Ascending aorta (tissue), 2 donors: ENCODE data around the gene SLC25A39. TPM values are rescaled to one million over a fixed set of nuclear protein-coding genes. Genes with fewer than 3 reads are reported as not detected.
A peak's percentile ranks its signal among the peaks of the same experiment; 100 is the strongest.

Experiments
- DNase-seq, 2 donors: peaks; one replicate each; pipeline ENCODE4 v3.0.0-alpha.2; 2019; ENCODE audit warnings: low spot score in 2 of 2
- H3K27ac ChIP-seq, 2 donors: fragments of 200-600 bp; sonication (generic); one replicate each; pipeline ENCODE4 v1.5.1; 2016 to 2017; ENCODE audit warnings: mild to moderate bottlenecking in 1 of 2
- H3K27me3 ChIP-seq: fragments of 200-600 bp; sonication (generic); one replicate; pipeline ENCODE4 v1.5.1; 2017
- H3K36me3 ChIP-seq, 2 donors: fragments of 200-600 bp; sonication (generic); one replicate each; pipeline ENCODE4 v1.5.1; 2016
- H3K4me1 ChIP-seq, 2 donors: fragments of 200-600 bp; sonication (generic); one replicate each; pipeline ENCODE4 v1.5.1; 2016 to 2017; ENCODE audit warnings: mild to moderate bottlenecking in 1 of 2
- H3K4me3 ChIP-seq, 2 donors: fragments of 200-600 bp; sonication (generic); one replicate each; pipeline ENCODE4 v1.5.1; 2016 to 2017; ENCODE audit warnings: mild to moderate bottlenecking in 1 of 2
- H3K9me3 ChIP-seq, 2 donors: fragments of 200-600 bp; sonication (generic); one replicate each; pipeline ENCODE4 v1.5.1; 2016
- intact Hi-C: fragments of 100-400 bp; cut with DNase I; formaldehyde crosslinking; loops from one replicate; pipeline ENCODE4 v1.15.1; 2023
- total RNA-seq: library from RNA; depleted of rRNA; stranded (reverse); fragments of >200 nt; gene quantifications from one replicate; pipeline ENCODE4 v1.1.0, GENCODE V29; 2016
- TF ChIP-seq, protein P1 (sequence below), 3 experiments: fragments of 200-600 bp in 2 of 3; fragments of 450-650 bp in 1 of 3; sonication (generic) in 2 of 3; IDR thresholded peaks; one replicate each; pipeline ENCODE4 v1.5.1; 2016 to 2019; ENCODE audit warnings: antibody characterized with exemption in 3 of 3, mild to moderate bottlenecking in 1 of 3, moderate library complexity in 1 of 3

Gene SLC25A39
- total RNA-seq, 1 donor from 2014 or later: 182 TPM

DNA sequence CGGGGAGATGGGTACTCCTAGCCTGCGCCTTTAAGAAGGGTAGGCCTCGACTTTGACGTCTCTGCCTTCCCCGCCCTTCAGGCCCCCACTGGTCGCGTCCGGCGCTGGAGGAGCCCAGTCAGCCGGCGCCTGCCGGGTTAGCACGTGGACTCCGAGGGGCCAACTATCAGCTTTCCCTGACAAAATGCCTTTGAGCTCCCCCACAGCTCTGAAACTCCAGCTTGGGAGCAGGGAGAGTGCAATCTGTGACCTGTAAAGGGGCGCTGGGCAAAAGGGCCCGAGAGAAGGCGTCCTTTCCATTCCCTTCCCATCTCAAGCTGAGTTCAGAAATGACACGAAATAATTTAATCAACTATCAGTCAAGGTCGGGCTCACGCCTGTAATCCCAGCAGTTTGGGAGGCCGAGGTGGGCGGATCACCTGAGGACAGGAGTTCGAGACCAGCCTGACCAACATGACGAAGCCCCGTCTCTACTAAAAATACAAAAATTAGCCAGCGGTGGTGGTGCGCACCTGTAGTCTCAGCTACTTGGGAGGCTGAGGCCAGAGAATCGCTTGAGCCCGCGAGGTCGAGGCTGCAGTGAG is 2.3 kb upstream of the SLC25A39 start:
- Histone ChIP-seq H3K27me3 (no peaks in the 10 kb centered on the region), H3K27ac (peak overlapping the region; percentile 88 to 96), H3K9me3 (no peaks in the 10 kb centered on the region), H3K4me3 (peak overlapping the region in 1 of 2 donors; percentile 88), H3K4me1 (peaks cover 7 to 24% of the 10 kb centered on the region in 2 donors), H3K36me3 (peaks cover under 1 to 3% of the 10 kb centered on the region in 2 donors)
- TF ChIP-seq, protein P1, sequence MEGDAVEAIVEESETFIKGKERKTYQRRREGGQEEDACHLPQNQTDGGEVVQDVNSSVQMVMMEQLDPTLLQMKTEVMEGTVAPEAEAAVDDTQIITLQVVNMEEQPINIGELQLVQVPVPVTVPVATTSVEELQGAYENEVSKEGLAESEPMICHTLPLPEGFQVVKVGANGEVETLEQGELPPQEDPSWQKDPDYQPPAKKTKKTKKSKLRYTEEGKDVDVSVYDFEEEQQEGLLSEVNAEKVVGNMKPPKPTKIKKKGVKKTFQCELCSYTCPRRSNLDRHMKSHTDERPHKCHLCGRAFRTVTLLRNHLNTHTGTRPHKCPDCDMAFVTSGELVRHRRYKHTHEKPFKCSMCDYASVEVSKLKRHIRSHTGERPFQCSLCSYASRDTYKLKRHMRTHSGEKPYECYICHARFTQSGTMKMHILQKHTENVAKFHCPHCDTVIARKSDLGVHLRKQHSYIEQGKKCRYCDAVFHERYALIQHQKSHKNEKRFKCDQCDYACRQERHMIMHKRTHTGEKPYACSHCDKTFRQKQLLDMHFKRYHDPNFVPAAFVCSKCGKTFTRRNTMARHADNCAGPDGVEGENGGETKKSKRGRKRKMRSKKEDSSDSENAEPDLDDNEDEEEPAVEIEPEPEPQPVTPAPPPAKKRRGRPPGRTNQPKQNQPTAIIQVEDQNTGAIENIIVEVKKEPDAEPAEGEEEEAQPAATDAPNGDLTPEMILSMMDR (IDR thresholded peaks at IDR 0.05): no peak
- peak; percentile 89 to 98 for DNase-seq
- intact Hi-C loops: loop anchor here (2.0 to 10.0 kb wide), 2 partner anchors 256 to 422 kb away; partner anchors contain the start of genes G6PC3 and MPP2

DNA sequence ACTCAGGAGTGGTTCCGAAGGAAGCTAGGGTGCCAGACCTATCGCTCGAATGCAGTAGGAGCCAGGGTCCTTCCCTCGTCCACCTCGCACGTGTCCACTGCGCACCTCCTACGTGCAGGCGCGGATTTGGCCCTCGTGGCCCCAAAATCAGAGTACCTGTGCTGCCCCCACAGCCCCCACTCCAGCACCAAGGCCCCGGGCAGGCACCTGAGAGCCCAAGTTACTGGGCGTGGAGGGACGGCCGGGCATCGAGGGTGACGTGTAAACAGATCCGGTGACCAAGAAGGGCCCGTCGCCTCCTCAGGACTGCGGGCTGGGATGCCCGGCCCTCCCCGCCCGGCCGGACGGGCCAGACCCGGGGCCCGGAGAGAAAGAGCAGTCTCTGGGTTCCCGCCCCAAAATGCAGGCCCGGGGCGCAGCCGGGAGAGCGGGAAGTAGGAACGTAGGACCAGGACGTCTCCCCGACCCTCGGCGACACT is 492 bp downstream of the SLC25A39 start:
- Histone ChIP-seq H3K9me3 (no peaks in the 10 kb centered on the region), H3K4me1 (peaks cover 7 to 20% of the 10 kb centered on the region in 2 donors), H3K4me3 (peak overlapping the region; percentile 74 to 88), H3K36me3 (peaks cover 28 to 30% of the 10 kb centered on the region in 2 donors), H3K27me3 (no peaks in the 10 kb centered on the region), H3K27ac (peak overlapping the region; percentile 88 to 96)
- TF ChIP-seq, protein P1 (IDR thresholded peaks at IDR 0.05): no peak
- intact Hi-C loops: loop anchor here (1.0 to 10.0 kb wide), 5 partner anchors 21 to 419 kb away; partner anchors contain the start of genes GRN and MPP2
- DNase-seq: no peak

DNA sequence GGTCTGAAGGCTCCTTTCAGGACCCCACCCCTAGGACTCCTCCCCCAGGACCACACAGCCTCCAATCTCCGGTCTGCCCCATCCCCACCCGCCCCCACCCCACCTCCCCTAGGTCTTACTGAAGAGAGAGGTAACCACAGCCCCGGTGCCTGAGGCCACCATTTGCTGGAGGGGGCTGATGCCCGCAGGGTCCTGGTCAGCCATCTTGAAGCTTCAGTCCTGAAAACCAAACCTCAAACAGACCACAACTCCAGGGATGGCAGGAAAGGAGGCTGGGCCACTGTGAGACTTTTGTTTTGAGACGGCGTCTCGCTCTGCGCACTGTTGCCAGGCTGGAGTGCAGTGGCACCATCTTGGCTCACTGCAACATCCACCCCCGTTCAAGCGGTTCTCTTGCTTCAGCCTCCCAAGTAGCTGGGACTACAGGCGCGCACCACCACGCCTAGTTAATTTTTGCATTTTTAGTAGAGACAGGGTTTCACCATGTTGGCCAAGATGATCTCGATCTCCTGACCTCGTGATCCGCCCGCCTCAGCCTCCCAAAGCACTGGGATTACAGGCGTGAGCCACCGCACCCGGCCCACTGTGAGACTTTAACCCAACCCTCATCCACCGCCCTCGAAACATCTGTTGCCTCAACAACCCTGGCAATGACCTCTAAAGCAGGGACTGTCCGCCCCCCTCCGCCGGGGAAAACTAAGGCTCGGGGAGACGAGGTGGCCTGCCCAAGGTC is 1.1 kb downstream of the SLC25A39 start:
- TF ChIP-seq, protein P1 (IDR thresholded peaks at IDR 0.05): no peak
- peaks cover 7 to 20% of the 10 kb centered on the region in 2 donors for H3K4me1 ChIP-seq
- H3K27me3 ChIP-seq: no peaks in the 10 kb centered on the region
- H3K27ac ChIP-seq: no peak overlapping the region
- no peaks in the 10 kb centered on the region for H3K9me3 ChIP-seq
- peaks cover 28 to 30% of the 10 kb centered on the region in 2 donors for H3K36me3 ChIP-seq
- no peak for DNase-seq
- H3K4me3 ChIP-seq: peak overlapping the region; percentile 74 to 88
- intact Hi-C loops: loop anchor here (1.0 to 10.0 kb wide), 5 partner anchors 21 to 419 kb away; partner anchors contain the start of genes GRN and MPP2

DNA sequence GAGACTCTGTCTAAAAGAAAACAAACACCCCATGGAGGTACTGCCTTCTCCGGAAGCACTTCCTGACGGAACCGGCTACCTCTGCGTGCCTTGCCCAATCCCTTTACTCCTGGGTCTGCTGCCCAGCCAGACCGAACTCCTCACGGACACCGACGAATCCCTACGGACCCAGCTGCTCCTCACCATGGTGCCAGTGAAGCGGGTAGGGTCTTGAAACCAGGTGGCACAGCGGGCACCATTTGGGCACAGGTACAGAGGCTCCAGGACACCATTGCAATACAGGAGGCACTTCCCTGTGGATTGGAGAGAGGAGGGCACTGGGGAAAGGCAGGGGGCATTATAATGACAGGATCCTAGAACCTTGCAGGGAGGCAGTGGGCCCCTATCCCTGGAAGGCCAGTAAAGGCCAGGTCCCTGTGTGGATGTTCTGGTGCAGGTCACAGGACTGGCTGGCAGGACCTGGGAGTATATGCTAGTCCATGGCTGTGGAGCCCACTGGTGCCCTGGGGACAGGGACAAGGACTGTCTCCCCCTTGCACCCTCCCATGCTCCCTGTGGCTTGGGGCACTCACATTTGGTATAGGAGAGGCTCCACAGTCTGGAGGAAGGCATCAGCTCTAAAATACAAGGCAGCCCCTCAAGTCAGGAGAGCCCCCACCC is 2.3 kb downstream of the SLC25A39 start:
- no peaks in the 10 kb centered on the region for H3K9me3 ChIP-seq
- H3K27me3 ChIP-seq: no peaks in the 10 kb centered on the region
- intact Hi-C loops: loop anchor here (10.0 kb wide), 1 partner anchor 418 kb away; the partner anchor contains the start of gene MPP2
- peaks cover 7 to 20% of the 10 kb centered on the region in 2 donors for H3K4me1 ChIP-seq
- no peak overlapping the region for H3K27ac ChIP-seq
- TF ChIP-seq, protein P1 (IDR thresholded peaks at IDR 0.05): no peak
- no peak overlapping the region for H3K4me3 ChIP-seq
- H3K36me3 ChIP-seq: peaks cover 28 to 30% of the 10 kb centered on the region in 2 donors
- DNase-seq: no peak
